Measurements from ENCODE around the gene SLC39A9.

SLC39A9 gene, protein sequence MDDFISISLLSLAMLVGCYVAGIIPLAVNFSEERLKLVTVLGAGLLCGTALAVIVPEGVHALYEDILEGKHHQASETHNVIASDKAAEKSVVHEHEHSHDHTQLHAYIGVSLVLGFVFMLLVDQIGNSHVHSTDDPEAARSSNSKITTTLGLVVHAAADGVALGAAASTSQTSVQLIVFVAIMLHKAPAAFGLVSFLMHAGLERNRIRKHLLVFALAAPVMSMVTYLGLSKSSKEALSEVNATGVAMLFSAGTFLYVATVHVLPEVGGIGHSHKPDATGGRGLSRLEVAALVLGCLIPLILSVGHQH

DNA sequence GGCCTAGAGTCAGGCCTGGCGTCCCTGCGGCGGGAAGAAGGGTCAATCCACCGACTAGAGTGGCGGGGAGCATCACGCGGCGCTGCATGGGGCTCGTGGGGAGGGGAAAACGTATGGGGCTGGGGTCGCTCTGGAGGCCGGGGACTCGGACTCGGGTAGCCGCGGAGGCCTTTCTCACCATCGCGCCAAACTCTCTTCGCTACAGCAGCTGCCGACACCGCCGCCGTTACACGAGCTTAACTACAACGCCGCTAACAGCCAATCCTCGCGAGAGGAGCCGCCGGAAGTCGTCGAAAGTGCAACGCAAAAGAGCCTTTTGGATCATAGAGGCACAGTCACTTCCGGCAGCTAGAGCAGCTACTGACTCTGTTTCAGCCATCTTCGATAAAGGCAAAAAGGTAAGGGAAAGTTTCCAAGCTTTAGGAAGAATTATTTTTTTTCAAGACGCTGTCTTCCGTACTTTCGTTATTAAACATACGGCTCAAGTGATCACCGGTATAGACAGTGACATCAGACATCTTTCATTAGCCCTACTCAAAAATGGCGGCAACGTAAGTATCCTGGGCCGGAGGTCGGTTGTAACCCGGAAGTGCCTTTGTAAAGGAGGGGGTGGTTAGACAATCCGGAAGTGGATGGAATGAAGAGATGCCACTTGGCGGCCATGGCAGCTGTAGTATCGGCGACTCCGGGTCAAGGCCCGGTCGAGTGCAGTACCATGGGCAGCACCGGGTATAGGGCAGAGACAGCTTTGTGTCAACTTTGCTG lies at the start of gene SLC39A9, which contains the start of gene ERH:
TSS of gene SLC39A9 (plus strand) at position 640 of the 765 bp plus-strand sequence. CDS start 678 bp downstream, outside the sequence.
TSS of gene ERH (minus strand) at position 247 of the 765 bp plus-strand sequence. CDS start at position 181, 66 bp downstream.
- DNase-seq, result peak; percentile 98

DNA sequence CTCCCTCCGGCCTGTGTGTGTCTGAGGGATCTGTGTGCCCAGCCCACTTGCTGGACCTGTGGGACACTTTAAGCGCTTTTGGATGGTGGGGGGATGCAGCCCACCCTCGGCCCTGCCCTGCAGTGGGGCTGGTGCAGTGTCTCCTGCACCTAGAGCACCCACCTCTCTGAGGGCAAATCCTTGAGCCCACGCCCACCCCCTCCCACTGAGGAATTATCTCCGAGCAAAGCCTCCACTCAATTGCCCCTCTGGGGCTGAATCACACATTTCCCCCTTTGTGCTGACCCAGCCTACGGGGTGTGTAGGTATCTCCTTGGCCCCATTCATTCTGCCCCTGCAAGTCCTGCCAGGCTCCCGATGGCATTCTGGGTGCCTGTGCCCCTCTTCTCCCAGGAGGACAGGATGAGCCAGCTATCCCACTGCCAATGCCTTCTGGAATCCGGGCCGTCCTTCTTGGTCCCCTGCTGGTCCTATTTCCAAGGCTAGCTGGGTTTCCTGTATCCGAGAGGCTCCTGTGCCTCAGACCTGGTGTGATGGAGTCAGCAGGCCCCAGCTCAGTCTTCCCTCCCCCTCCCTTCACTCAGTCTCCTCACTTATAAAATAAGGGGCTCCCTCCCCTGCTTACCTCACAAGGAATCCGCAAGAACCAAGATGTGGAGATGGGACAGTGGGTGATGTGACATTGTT lies 49.3 kb upstream of the SLC39A9 start:
- no peak for DNase-seq

DNA sequence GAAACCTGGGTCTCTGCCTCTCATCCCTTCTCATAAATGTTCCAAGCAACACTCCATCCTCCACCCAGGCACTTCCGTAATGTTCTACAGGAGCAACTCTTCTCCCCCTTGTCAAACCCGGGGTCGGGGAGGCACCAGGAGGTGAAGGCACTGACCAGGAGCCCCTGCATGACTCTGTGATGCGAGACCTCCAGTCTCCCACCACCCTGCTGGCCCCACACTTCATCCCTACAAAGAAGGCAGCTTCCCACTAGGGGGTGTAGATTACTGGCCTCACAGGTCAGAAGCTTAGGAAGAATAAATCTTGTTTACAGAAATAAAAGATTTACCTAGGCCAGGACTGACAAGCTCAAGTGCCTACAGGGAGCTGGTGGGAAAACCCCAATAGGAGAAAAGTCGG lies 47.6 kb upstream of the SLC39A9 start:
- no peak for DNase-seq

DNA sequence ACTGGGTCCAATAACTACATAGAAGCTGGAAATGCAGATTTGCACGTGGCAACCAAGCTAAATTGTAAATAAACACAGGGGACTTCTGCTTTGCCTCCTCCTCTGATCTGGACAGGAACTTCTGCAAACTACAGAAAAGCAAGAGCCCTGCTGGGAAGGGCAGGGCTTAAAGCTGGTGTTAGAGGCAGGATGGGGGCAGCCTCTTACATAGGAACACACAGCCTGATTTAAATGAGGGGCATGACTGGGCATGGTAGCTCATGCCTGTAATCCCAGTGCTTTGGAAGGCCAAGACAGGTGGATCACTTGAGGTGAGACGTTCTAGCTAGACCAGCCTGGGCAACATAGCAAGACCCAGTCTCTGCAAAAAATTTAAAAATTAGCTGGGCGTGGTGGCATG lies 47.1 kb upstream of the SLC39A9 start:
- no peak for DNase-seq

DNA sequence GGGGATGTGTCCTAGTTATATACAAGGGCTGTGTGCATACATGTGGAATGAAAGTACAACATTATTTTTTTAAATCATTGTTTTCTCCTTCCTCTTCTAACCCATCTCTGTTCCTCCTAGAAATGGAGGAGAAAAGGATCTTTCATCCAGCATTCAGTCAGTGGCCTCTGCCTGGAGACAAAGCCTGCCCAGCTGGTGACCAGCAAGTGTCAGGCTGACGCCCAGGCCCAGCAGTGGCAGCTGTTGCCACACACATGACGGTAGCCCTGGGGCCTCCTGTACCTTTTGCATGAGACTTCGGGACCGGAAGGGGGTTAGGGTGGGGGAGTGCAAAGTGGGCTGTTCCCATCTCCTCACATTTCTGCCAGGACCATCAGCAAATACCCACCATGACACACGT lies 46.6 kb upstream of the SLC39A9 start:
- DNase-seq, result no peak

DNA sequence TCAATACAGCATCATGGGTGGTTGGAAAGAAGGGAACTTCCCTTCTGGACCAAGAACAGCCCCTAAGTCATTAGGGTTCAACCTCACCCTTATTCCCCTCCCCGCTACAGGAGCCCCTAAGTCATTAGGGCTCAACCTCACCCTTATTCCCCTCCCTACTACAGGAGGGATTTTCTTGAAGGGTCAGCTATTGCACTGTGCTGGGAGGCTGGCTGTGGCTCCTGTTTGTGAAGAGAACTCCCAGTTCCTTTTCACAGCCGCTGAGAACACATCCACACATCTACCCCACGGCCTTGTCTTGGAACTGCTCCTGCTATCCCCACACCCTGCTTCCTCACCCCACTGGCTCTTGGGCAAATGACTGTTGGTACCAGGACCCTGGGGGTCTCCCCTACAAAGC lies 45.3 kb upstream of the SLC39A9 start:
- no peak for DNase-seq

DNA sequence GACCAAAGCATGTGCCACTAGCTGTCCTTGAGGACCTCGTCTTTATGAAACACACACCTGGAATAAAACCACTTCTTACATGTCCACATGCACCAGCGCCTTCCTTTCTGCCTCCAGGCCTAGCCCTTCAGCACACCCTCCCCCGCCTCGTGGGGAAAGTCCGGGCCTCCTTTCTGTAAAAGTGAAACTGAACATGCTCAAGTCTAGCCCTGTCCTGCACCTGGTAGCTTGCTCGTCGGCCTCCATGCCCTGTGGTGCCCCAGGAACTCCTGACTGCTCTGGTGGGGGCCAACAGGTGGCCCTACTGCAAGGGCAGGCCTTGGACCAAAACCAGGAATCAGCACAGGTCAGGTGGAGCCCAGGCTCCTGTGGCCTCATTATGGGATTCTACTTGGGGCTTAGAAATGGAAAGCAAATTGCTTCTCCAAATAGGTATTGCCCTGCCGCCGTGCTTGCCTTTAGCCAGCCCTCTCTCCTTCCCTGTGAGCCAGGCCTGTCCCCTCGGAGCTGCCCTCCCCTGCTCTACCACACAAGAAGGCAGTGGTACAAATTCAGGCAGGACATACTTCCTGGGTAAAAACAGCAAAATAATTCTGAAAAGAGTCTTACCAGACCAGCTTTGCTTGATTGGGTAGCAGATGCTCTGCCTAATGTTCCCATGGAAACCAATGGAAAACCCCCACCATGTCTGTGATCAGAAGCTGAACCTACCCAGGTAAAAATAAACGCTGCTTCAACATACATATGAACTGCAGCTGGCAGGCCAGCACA lies 43.9 kb upstream of the SLC39A9 start:
- no peak for DNase-seq

DNA sequence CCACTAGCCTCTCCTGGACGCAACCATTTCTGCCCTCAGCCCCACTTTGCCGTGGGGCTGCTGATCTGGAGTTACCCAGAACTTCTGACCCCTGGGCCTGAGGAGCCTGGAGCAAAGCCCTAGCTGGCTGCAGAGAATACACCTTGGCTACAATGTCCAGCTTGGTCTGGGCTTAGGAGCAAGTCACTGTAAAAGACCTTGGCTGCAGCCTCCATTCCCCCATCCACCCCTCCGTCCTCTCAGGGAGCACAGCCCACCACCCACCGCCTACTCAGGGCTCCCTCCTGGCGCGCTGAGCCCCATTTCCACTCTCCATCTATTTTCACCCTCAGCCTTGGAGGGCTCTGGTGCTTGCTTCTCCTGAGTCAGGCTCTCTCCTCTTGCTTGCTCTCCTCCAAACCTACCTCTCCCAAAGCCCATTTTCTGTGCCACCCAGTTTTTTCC lies 43.3 kb upstream of the SLC39A9 start:
- DNase-seq, result no peak

DNA sequence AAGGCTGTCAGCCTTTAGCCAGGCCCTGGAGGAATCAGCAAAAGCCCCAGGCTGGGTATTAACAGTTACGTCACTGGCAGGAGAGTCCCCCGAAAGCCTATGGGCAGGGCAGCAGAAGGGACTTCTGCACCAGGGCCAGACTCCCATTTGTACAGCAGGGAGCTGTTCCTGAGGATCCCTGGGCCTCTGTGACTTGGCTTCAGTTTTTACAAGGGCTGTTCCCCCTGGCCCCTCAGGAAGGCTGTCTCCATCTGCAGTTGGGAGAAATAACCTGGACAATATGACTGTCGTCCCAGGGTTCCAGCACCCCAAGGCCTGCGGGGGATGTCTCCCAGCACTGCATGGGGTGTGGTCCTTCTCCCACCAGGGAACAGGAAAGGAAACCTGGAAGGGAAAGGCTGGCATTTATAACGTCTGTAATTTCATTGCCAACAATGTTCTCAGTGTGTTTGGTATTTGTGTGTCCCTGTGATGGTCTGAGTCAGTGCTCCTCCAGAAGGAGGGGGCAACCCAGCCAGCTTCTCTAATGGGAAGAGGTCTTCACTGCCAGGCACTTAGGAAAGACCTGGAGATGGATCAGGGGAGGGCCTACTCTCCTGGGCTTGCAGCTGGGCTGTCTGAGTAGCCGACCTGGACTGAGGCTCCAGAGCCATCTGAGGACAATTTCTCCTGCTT lies 42.7 kb upstream of the SLC39A9 start:
- no peak for DNase-seq

DNA sequence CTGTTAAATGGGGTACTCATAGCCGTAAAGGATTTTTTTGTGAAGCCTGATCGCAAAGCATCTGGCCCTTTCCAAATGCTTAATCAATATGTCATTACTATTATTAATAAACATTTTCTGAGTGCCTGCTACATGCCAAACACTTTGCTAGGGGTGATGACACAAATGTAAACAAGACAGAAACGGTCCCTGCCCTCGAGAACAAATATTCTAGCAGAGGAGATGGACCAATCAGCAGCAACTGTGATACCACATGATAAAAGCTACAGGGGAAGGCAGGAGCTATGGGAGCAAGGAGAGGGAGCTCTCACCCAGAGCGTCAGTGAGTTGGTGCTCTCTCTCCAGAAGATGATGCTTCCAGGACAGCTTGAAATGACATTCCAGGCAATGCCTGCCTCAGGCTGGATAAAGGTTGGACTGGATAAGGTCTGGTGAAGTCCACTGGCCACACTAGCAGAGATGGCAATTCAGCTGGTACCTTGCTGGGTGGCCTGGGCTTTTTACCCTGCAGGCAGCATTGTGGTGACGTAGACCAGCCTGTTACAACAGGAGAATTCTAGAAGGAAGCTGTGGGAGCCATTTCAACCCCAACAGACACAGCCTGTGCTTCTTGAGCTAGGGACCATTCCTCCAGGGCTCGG lies 41.5 kb upstream of the SLC39A9 start:
- no peak for DNase-seq

DNA sequence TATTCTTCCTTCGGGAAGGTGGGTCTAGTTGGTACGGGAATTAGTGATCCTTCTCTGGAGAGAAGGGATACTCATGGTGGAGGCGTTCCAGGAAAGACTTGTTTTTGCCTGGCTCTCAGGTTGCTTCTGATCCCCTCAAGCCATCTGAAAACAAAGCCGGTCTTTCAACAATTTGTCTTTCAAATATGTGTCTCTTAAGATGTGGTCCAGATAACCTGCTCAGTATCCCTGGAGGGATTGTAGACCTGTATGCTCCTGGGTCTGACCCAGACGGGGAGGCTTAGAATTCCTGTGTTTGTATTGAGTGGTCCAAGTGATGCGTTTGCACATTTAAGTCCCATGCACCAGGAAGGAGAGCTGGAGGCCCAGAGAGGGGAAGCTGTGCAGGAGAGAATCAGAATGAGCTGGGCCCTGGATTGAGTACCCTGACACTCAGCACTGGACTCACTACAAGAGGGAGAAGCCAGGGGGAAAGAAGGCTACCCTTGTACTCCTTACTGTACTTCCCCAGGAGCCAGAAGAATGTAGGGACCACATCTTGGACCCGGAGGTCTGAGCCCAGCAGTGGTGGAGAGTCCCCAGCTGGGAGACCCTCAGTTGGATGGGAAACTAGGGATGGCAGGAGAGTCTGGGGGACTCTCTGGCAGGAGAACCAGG lies 40.8 kb upstream of the SLC39A9 start:
- DNase-seq, result no peak

DNA sequence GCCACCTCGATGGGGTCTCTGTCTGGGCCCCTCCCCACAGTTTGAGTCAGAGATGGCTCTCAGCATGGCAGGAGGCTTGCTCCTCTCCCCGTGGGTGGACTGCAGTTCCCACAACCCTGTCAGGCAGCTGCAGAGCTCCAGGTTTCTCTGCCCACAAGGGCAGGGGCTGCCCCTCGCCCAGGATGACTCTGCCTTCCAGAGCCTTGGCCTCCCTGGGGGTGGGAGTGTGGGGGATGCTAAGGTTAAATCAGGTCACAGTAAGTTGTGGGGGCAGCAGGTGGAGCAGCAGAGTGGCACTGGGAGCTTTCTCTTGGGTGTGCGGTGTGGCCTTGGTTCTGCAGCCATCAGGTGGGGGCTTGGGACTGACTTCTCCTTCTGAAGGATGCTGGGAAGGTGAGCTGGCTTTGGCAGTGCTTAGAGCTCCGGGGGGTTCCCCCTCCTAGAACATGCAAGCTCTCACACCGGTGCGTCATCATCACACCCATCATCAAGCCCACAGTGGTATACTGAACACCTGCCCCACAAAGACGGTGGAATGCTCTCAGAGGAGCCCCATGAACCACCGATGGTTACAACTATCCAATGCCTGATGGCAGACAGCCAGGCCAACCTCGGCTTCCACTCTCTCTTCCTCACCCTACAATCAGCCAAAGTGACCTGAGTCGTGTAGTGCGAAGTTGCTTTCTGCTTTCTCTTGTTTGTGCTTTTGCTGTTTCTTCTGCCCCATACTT lies 40.1 kb upstream of the SLC39A9 start:
- no peak for DNase-seq

DNA sequence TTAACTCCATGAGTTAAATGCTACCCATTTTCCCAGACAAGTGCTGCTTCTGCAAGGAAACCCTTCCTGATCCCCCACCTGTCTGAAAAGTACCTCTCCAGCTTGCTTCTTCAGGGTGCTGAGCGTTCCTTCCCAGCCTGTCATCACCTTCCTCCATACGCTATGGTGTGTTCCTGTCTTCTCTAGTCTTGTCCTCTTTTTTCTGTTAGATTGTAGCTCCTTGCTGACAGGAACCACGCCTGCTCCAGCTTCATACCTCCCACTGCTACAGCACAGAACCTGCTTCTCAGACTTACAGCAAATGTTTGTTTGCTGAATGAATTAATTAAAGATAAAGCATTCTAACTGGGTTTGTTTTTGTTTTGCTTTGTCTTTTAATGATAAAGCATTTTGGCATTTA lies 39.5 kb upstream of the SLC39A9 start:
- DNase-seq, result no peak

DNA sequence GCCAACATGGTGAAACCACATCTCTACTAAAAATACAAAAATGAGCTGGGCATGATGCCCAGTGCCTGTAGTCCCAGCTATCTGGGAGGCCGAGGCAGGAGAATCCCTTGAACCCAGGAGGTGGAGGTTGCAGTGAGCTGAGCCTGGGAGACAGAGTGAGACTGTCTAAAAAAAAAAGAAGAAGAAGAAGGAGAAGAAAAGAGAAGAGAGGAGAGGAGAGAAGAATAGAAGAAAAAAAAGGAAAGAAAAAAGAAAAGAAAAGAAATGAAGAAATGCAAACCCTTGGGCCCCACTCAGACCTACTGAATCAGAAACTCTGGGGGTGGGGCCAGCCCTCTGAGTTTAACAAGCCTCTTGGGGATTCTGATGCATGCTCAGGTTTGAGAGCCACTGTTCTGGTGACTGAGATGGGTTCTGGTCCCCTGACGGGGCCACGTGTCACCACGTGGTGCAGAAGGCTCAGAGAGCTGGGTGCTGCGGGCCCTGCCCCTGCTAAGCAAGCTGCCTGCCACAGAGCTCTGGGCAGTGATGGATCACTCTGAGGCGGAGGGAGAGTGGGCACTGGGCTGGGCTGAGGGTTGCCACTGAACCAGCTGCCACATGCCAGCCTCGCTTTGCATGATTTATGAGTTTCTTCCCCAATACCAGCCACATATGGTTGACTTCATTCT lies 37.9 kb upstream of the SLC39A9 start:
- no peak for DNase-seq

DNA sequence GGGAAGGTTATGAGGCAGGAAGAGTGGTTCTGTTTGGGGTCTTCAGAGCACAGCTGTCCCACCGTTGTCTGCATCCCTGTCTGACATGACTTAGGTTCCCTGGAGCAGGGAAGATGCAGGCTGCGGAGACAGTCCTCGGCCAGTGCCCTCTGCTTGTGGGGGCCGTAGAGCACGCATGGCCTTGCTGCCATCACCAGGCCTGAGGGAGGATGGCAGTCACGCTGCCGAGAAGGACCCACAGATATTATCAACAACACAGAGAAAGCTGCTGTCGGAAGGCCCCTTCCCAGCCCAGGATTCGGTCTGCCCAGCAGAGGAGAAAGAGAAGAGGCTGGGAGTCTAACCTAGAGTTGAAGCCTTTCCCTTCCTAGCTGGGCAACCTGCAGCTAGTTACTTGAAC lies 35.4 kb upstream of the SLC39A9 start:
- DNase-seq, result no peak

DNA sequence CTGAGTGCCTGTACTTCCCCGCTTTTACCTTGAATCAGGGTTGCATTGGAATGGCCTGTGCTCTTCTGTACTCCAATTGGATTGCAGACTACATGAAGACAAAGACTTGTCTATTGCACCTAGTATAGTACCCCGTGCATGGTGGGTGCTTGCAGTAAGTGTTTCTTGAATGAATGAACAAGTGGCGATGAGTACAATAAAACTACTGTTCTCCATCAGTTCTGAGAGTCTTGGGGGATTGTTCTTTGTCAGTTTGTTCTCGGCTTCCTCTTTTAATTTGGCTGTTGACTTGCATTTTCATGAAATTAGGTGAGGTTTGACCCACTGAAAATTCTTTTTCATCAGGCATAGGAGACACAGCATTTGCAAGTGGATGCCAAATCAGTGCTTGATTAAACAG lies 34.5 kb upstream of the SLC39A9 start:
- DNase-seq, result no peak

DNA sequence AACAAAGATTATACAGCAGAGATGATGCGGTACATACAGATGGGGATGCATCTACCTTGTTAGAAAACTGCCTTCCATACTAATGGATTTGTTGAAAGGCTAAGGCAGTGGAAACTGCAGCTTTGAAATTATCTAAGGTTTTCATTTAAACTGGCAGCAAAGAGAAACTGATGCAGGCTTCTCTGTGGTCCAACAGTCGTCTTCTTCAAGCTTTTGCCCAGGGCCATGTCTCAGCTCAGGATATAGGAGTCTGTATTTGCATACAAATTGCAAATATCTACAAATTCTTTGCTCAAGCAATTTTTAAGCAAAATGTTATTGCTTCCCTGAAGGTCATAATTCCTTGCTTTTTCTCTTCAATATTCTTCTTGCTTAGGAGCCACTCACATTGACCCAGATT lies 34.1 kb upstream of the SLC39A9 start:
- DNase-seq, result no peak

DNA sequence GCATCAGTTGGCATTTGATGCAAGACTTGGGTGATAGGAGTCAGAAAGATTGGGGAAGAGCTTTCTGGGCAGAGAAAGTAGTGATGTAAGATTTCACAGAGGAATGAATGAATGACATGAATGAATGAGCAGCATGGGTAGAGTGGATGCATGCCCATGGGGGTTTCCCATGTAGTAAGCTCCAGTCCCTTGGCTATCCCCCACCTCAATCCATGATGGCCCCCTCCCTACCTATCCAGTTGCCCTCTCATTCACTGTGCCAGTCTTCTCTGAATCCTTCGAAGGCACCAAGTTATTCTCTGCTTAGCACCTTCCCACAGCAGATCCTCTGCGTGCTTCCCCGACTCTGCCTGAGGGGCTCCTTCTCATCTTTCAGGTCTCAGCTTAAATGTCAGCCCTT lies 32.4 kb upstream of the SLC39A9 start:
- no peak for DNase-seq

DNA sequence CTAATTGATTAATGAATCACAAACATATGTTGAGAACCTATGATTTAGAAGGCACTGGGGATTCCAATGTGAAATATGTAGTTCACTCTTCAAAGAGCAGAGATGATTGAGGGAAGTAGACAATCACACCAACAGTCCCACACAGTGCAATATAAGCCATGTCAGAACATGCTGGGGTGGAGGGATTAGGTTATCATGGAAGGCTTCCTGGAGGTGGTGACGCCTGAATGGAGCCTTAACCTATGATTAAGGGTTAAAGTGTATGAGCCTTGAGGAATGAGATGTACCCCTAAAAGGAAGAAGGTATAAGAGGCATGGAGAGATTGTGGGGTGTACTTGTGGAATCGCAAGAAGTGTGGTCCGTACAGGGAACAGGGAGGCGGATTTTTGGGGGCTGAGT lies 31.7 kb upstream of the SLC39A9 start:
- no peak for DNase-seq

DNA sequence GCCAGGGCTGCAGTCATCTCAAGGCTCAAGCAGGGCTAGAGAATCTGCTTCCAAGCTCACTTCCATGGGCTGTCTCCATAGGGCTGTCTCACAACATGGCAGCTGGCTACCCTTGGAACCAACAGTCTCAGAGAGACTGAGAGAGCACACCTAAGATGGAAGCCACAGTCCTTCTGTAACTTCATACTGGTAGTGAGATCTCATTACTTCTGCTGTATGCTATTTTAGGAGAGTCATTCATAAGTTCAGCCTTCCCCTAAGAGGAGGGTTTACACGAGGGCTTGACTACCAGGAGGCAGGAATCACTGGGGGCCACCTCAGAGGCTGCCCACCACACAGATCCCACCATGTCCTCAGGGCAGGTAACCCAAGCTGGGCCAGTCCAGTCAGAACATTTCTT lies 30.1 kb upstream of the SLC39A9 start:
- DNase-seq, result no peak

Data from NCI-H1092 (cell line).